GM12874 (cell line): ENCODE measurements around the gene EDC3.

Experiments used
- CTCF ChIP-seq: IDR thresholded peaks from 2 replicates; pipeline ENCODE4 v1.5.1; 2011; ENCODE audit warnings: low read depth, mild to moderate bottlenecking, control low read depth, low read length, moderate library complexity; ENCODE audit not compliant: insufficient read depth

Gene EDC3

GRCh38 chr15:74595271-74595670, 100.6 kb downstream of the EDC3 start:
- TF ChIP-seq CTCF: no peak

DNA sequence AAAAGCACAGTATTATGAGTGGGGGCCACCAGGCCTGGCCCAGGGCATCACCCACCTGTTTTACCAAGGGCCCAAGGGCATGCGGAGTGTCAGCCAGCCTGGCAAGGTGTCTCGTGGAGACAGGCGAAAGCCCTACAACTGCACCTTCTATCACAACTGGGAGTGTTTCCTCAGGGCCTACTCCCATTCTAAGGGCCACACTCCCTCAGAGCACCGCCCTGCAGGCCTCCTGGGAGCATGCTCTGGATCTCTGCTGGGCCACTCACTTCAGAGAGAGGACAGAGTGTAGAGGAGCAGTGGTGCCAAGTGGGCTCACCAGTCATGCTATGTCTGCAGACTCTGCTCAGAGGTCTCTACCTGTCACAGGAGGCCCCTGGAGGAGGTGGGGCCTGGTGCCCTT, 101.4 kb downstream of the EDC3 start:
- TF ChIP-seq CTCF: no peak

GRCh38 chr15:74593122-74593521, 102.7 kb downstream of the EDC3 start:
- TF ChIP-seq CTCF: no peak

DNA sequence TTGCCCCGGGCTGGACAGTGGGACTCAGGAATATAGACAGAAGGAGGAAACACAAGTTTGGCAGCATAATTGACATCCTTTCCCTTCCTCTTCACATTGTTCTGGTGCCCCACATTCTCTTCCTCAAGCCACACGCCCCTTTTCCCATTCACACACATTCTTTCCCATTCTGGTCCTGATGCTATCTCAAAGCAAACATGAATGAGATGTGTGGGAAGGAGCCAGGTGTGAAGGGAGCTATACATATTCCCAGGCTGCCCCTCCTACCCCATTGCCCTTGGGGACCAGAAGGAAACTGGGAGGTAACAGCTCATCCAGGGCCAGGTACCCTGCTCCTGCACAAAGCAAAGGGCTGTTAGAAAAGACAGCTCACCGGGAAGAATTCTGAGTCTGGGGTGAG, 103.6 kb downstream of the EDC3 start:
- TF ChIP-seq CTCF: no peak

GRCh38 chr15:74589826-74590225, 106.0 kb downstream of the EDC3 start:
- no peak for TF ChIP-seq CTCF

GRCh38 chr15:74585857-74586256, 110.0 kb downstream of the EDC3 start:
- no peak for TF ChIP-seq CTCF

- TF ChIP-seq CTCF: no peak
These were observed 110.6 kb downstream of the EDC3 start for GRCh38 chr15:74585191-74585590.

- TF ChIP-seq CTCF: no peak
These were observed 111.0 kb downstream of the EDC3 start for GRCh38 chr15:74584779-74585178.
